ENCODE results near the gene ALDH8A1.

DNA sequence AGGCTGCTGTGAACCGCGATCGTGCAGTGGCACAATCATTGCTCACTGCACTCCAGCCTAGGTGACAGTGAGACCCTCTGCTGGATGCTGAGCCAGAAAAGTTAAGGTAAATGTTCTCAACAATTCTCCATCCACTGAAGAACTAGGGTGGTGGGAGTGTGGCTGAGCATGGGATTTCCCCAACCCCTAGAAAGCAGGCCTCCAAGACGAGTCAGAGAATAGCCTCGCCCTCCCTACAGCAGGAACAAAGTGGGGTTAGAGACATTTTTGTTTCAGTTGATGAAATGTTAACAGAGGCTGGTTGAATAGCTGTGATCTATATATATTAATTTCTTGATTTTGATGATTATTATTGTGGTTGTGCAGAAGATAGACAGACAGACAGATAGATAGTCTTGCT lies 6.1 kb upstream of the ALDH8A1 start:
- TF ChIP-seq POLR2A (IDR thresholded peaks at IDR 0.05) = no peak
- TF ChIP-seq, protein P1, sequence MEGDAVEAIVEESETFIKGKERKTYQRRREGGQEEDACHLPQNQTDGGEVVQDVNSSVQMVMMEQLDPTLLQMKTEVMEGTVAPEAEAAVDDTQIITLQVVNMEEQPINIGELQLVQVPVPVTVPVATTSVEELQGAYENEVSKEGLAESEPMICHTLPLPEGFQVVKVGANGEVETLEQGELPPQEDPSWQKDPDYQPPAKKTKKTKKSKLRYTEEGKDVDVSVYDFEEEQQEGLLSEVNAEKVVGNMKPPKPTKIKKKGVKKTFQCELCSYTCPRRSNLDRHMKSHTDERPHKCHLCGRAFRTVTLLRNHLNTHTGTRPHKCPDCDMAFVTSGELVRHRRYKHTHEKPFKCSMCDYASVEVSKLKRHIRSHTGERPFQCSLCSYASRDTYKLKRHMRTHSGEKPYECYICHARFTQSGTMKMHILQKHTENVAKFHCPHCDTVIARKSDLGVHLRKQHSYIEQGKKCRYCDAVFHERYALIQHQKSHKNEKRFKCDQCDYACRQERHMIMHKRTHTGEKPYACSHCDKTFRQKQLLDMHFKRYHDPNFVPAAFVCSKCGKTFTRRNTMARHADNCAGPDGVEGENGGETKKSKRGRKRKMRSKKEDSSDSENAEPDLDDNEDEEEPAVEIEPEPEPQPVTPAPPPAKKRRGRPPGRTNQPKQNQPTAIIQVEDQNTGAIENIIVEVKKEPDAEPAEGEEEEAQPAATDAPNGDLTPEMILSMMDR (IDR thresholded peaks at IDR 0.05) = no peak
